Muscle of back (tissue), 11 donors: ENCODE measurements around the gene NIT1. TPM values are rescaled to one million over a fixed set of nuclear protein-coding genes. Genes with fewer than 3 reads are reported as not detected.
A peak's percentile ranks its signal among the peaks of the same experiment; 100 is the strongest.
"Not testable (repeated sequence)": the region's sequence is repeated elsewhere in the genome, so short reads cannot be mapped to it uniquely, and the experiment has no call there.

Experiments
- DNase-seq, 3 donors: peaks; one replicate each; pipeline versions ENCODE4 v3.0.0 to v3.0.0-alpha.2; 2013
- polyA plus RNA-seq, 10 donors: library from polyadenylated mRNA; unstranded; fragments of 120-200 nt; gene quantifications; one replicate each; pipeline ENCODE4 v1.2.1, GENCODE V29; 2013; ENCODE audit not compliant: insufficient read length in 10 of 10

NIT1 gene
- polyA plus RNA-seq, 10 donors, result 25.5 to 33.3 (median 29.0) TPM

GRCh38 chr1:161111117-161111516 is 6.8 kb upstream of the NIT1 start:
- DNase-seq, result no peak

DNA sequence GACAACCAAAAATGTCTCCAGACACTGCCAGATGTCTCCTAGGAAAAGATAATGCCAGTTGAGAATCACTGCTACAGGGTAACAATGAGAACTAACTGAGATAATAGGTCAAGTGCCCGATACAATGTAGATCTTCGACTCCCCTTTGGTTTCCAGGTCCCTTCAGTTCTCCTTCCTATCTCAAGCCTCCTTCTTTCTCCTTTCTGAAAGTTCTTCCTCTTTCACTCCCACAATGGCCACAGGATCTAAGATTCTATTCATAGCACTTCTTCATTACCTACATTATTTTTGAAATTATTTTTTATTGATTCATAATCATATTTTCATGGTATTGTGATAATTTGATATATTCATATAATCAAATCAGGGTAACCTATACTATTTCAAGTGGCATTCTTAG is 6.4 kb upstream of the NIT1 start:
- DNase-seq, result no peak

DNA sequence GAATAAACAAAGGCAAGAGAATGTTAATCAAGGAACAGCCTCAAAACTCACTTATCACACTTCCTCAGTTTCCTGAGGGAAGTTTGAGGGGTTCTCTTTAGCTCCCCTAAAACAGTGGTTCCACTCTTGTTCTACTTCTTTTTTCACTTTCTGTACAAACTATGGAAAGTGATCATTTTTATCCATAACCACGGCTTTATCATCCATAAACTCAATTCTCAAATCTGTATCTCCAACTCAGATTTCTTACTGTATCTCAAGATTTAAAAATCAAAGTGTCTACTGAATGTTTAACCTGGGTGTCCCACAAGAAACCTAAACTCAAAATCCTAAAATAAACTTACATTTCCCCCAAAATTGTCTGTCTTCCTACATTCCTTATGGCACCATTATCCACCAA is 4.0 kb upstream of the NIT1 start:
- DNase-seq, result no peak

DNA sequence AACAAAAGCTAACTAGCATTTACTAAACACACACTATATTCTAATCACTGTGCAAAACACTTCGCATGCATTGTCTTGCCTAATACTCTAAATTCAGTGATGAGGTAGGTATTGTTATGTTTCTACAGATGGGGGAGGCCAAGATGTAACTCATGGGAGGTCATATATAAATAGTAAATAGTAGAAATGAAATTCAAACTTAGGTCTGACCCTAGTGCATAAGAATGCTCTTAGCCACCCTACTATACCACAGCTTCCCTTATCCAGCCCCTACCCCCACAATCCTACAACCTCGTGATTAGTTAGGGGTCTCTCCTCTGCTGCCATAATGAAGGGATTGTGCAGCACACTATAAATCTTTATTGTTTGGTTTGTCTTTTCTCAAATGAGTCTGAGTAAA is 3.3 kb upstream of the NIT1 start:
- DNase-seq, result no peak

DNA sequence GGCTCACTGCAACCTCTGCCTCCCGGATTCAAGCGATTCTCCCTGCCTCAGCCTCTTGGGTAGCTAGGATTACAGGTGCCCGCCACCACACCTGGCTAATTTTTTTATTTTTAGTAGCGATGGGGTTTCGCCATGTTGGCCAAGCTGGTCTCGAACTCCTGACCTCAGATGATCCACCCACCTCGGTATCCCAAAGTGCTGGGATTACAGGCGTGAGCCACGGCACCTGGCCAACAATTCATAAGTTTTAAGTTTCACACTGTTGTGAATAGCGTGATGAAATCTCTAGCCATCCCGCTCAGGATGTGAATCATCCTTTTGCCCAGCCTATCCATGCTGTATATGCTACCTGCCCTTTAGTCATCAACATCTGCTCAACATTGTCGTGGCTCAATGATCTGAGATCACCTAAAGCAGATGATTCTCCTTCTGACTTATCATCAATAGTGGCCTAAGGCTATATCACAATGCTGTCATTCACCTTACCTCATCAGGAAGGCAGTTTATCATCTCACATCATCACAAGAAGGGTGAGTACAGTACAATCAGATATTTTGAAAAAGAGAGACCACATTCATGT is 2.7 kb upstream of the NIT1 start:
- DNase-seq, result no peak

DNA sequence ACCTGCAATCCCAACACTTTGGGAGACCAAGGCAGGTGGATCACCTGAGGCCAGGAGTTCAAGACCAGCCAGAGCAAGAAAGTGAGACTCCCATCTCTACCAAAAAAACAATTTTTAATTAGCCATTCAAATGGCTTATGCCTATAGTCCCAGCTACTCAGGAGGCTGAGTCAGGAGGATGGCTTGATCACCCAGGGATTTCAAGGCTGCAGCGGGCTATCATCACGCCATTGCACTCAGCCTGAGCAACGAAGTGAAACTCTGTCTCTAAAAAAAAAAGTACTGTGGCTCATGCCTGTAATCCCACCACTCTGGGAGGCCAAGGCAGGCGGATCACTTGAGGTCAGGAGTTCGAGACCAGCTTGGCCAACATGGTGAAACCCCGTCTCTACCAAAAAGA is 1.9 kb upstream of the NIT1 start:
- not testable (repeated sequence) for DNase-seq

- peak in 2 of 3 donors; percentile 38 to 75 for DNase-seq
Observed at GRCh38 chr1:161119092-161119903, 1.4 kb downstream of the NIT1 start.

DNA sequence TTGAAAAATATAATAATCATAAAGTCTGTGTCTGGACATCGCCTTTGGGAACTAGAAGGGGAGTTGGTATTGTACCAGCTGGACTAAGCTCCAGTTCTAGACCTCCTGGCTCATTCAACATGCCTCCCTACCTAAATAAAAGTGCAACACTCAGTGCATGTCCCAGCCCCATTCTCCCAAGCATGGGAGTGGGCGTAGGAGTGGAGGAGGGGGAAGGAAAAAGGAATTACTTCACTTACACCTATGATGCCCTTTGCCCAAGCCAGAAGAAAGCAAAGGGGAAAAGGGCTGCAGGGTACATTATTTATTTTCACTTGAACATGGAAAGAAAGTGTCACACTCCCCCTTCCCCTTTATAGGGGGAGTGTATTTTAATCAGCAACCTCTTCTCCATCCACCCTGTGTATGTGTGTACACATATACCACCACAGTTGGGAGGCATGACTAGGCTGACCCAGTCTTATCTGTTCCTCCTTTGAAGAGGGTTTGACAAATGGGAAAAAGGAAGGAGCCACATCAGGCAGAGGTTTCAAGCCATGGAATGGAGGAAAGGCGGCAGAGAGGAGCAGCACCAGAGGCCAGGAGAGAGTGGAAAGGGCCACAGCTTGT is 3.2 kb downstream of the NIT1 start:
- no peak for DNase-seq

- DNase-seq, result peak in 1 of 3 donors; percentile 15
Observed at GRCh38 chr1:161121834-161122233, 3.9 kb downstream of the NIT1 start.

GRCh38 chr1:161122967-161123366 is 5.1 kb downstream of the NIT1 start:
- DNase-seq, result no peak

DNA sequence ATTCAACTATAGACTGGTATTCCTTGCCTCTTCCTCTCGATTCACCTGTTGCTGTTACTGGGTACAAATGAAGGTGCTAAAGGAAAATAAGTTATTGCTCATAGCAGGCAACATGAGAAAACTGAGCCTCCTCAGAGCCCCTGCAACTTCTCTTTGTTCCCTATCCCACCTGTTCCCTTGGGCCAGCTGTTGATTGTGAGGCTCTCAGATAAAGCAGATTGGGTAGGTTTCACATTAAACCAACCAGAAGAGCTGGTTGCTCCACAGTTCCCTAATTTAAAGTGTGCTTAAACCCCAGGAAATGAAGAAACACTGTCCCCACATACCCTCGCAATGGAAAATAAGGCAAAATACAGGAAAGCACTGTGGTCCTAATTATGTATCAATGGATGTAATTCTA is 9.7 kb downstream of the NIT1 start:
- DNase-seq, result no peak

GRCh38 chr1:161128591-161129420 is 10.9 kb downstream of the NIT1 start:
- DNase-seq, result peak in 1 of 3 donors; percentile 15

- DNase-seq, result no peak
Observed at GRCh38 chr1:161130266-161130665, 12.4 kb downstream of the NIT1 start.

- DNase-seq, result peak; percentile 41 to 71 (median 55)
Observed at GRCh38 chr1:161131523-161132409, 13.9 kb downstream of the NIT1 start.

DNA sequence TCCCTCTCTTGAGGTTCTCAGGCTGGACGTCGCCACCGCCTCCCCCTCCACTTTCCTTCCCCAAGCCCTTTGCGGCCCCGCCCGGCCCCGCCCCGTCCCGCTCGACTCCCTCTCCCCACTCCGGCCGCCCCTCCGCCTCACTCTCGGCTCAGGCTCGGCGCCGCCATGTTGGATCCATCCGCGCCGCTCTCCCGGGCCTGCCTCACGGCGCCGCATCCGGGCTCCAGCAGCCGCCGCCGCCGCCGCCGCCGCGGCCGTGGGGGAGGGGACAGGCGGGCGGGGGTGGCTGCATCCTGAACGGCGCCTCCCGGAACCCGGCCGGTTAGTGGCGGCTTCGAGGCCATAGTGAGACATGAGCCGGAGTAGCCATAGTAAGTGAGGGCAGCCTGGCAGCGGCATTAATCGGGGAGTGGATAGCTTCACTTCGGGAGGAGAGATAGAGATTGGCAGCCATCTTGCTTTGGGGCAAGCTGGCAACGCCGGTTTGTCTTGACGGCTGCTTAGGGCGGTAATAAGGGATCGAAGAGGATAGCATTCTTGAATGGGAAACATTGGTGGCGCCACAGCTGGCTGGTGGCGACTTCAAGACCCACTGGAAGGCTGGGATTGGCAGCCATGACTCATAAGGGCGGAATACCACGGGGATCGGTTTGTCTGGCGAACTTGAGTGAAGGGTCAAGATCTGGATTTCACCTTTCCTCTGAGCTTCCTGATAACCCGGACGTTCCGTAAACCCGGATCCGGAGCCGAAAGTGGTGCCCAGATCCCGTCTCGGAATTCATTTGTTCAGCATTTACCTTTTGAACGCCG is 14.7 kb downstream of the NIT1 start, which contains the start of gene DEDD:
DEDD (minus strand) TSS at position 258 of the 810 bp plus-strand sequence. CDS start 8,205 bp downstream, outside the sequence.
- peak; percentile 96 to 98 (median 98) for DNase-seq

GRCh38 chr1:161133220-161133740 is 15.4 kb downstream of the NIT1 start:
- no peak for DNase-seq

GRCh38 chr1:161137881-161138280 is 20.0 kb downstream of the NIT1 start:
- peak in 2 of 3 donors; percentile 40 to 63 for DNase-seq

- DNase-seq, result no peak
Observed at GRCh38 chr1:161138431-161138830, 20.5 kb downstream of the NIT1 start.

DNA sequence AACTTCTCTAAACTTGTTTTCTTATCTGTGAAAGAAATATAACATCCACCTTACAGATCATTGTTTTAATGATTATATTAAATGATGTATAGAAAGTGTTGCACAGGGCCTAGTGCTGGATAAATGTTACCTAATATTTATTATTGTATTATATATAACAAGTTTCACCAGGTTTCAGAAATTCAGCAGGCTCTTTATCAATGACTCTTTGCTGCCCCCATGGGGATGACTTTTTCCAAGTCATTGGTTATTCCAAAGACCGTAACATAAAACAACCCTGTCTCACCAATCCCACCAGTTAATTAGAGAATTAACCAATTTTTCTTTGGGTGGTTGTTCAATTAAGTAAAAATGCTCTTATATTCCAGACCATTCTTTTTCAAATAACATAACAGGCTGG is 21.9 kb downstream of the NIT1 start:
- peak; percentile 32 to 64 (median 59) for DNase-seq
